Measurements from ENCODE around the gene PPP4R2. TPM values are rescaled to one million over a fixed set of nuclear protein-coding genes. Genes with fewer than 3 reads are reported as not detected.

PPP4R2 gene
- total and polyA plus RNA-seq, 2 donors (not counting 3 experiments of a cell fraction or from before 2014, with no cell fraction given) = 6.5 to 74.4 TPM

- FAIRE-seq (no peak), DNase-seq (ENCODE audit: low read depth, low spot score) (no peak)
- BruUV-seq (replicated peaks) = no TSS peak
- no peaks in the 10 kb centered on the region for H3K9me1 ChIP-seq (replicated peaks; ENCODE audit: control insufficient read depth, extremely low read depth, insufficient read depth, low read length)
- intact Hi-C loops (cut with micrococcal nuclease) (no loop called here), dilution Hi-C loops (cut with MboI; ENCODE audit: extremely low pct_ligation_motif_present, low sequenced_read_pairs) (no loop called here)
- no peaks in the 10 kb centered on the region for H3K27me3 ChIP-seq (ENCODE audit: control insufficient read depth in 2 of 2, insufficient read depth in 2 of 2, low read length in 2 of 2)
- H4K20me1 ChIP-seq (replicated peaks; ENCODE audit: control insufficient read depth, extremely low read depth, insufficient read depth, low read length) = no peaks in the 10 kb centered on the region
- no peak overlapping the region for H3K4me2 ChIP-seq (ENCODE audit: insufficient read depth, low read length)
- no peak overlapping the region for H2AFZ ChIP-seq (ENCODE audit: low read depth, low read length)
- H3K4me3 ChIP-seq (replicated peaks in 1 of 3; ENCODE audit: insufficient read depth in 1 of 3, low read depth in 1 of 3, low read length in 3 of 3) = no peak overlapping the region
- H3K79me2 ChIP-seq (ENCODE audit: control insufficient read depth, insufficient read depth, low read length) = peaks cover 3% of the 10 kb centered on the region
- H3K9me3 ChIP-seq (replicated peaks; ENCODE audit: control insufficient read depth, insufficient read depth, low read length) = no peaks in the 10 kb centered on the region
- no peaks in the 10 kb centered on the region for H3K4me1 ChIP-seq (ENCODE audit: control insufficient read depth, extremely low read depth, insufficient read depth, low read length)
- no peak for TF ChIP-seq EZH2 (IDR thresholded peaks at IDR 0.05; ENCODE audit: borderline replicate concordance, low read depth, low read length, severe bottlenecking)
- POLR2A ChIA-PET = interaction anchor here (0.5 kb wide), 1 partner anchor 218 kb away, joined by 4 read pairs; no protein-coding TSS in a partner anchor
- H3K36me3 ChIP-seq (ENCODE audit: control insufficient read depth in 2 of 2, extremely low read depth in 1 of 2, insufficient read depth in 2 of 2, low read length in 2 of 2) = peaks cover 0 to 4% of the 10 kb centered on the region in 2 experiments
- CTCF ChIA-PET = interaction anchor here (1.2 kb wide), 1 partner anchor 12 kb away, joined by 3 read pairs; no protein-coding TSS in a partner anchor
- H3K9ac ChIP-seq (replicated peaks; ENCODE audit: extremely low read depth, insufficient read depth, low read length) = no peak overlapping the region
- no peak overlapping the region for H3K27ac ChIP-seq (ENCODE audit: insufficient read depth, low read depth, low read length)
These were observed 71.8 kb downstream of the PPP4R2 start for GRCh38 chr3:73068419-73068818.

GRCh38 chr3:73069187-73069586, 72.6 kb downstream of the PPP4R2 start:
- H3K4me2 ChIP-seq (ENCODE audit: insufficient read depth, low read length) = no peak overlapping the region
- H3K27ac ChIP-seq (ENCODE audit: insufficient read depth, low read depth, low read length) = no peak overlapping the region
- POLR2A ChIA-PET = no interaction called here
- peaks cover 0 to 4% of the 10 kb centered on the region in 2 experiments for H3K36me3 ChIP-seq (ENCODE audit: control insufficient read depth in 2 of 2, extremely low read depth in 1 of 2, insufficient read depth in 2 of 2, low read length in 2 of 2)
- no peaks in the 10 kb centered on the region for H3K27me3 ChIP-seq (ENCODE audit: control insufficient read depth in 2 of 2, insufficient read depth in 2 of 2, low read length in 2 of 2)
- no peaks in the 10 kb centered on the region for H3K4me1 ChIP-seq (ENCODE audit: control insufficient read depth, extremely low read depth, insufficient read depth, low read length)
- H2AFZ ChIP-seq (ENCODE audit: low read depth, low read length) = no peak overlapping the region
- dilution Hi-C loops (cut with MboI; ENCODE audit: extremely low pct_ligation_motif_present, low sequenced_read_pairs) (no loop called here), intact Hi-C loops (cut with micrococcal nuclease) (no loop called here)
- peaks cover 3% of the 10 kb centered on the region for H3K79me2 ChIP-seq (ENCODE audit: control insufficient read depth, insufficient read depth, low read length)
- no peak overlapping the region for H3K4me3 ChIP-seq (replicated peaks in 1 of 3; ENCODE audit: insufficient read depth in 1 of 3, low read depth in 1 of 3, low read length in 3 of 3)
- DNase-seq (ENCODE audit: low read depth, low spot score) (no peak), FAIRE-seq (no peak)
- no peak overlapping the region for H3K9ac ChIP-seq (replicated peaks; ENCODE audit: extremely low read depth, insufficient read depth, low read length)
- BruUV-seq (replicated peaks) = no TSS peak
- TF ChIP-seq FOS (IDR thresholded peaks at IDR 0.05; ENCODE audit: borderline replicate concordance, insufficient read depth, low read length) = no peak
- TF ChIP-seq MYC (IDR thresholded peaks at IDR 0.05; ENCODE audit: low read depth, low read length) = no peak
- no peak for TF ChIP-seq CTCF (IDR thresholded peaks at IDR 0.05; ENCODE audit: extremely low read depth in 1 of 2, insufficient read depth in 1 of 2, low read depth in 1 of 2, low read length in 2 of 2)
- TF ChIP-seq POLR2AphosphoS5 (IDR thresholded peaks at IDR 0.05; ENCODE audit: insufficient read depth, low read depth, low read length) = no peak
- no peak for TF ChIP-seq EZH2 (IDR thresholded peaks at IDR 0.05; ENCODE audit: borderline replicate concordance, low read depth, low read length, severe bottlenecking)
- no peak for TF ChIP-seq MAX (IDR thresholded peaks at IDR 0.05; ENCODE audit: insufficient read depth, insufficient read length)
- no peak for TF ChIP-seq POLR2A (IDR thresholded peaks at IDR 0.05; ENCODE audit: low read depth, low read length)
- TF ChIP-seq GATA2 (IDR thresholded peaks at IDR 0.05; ENCODE audit: insufficient read depth, insufficient read length, low read depth, low read length) = no peak
- no peak for TF ChIP-seq JUN (IDR thresholded peaks at IDR 0.05; ENCODE audit: borderline replicate concordance, insufficient read depth, insufficient read length, low read depth)
- no peaks in the 10 kb centered on the region for H3K9me3 ChIP-seq (replicated peaks; ENCODE audit: control insufficient read depth, insufficient read depth, low read length)
- no peaks in the 10 kb centered on the region for H4K20me1 ChIP-seq (replicated peaks; ENCODE audit: control insufficient read depth, extremely low read depth, insufficient read depth, low read length)
- CTCF ChIA-PET = interaction anchor here (1.2 kb wide), 1 partner anchor 13 kb away, joined by 3 read pairs; no protein-coding TSS in a partner anchor
- H3K9me1 ChIP-seq (replicated peaks; ENCODE audit: control insufficient read depth, extremely low read depth, insufficient read depth, low read length) = no peaks in the 10 kb centered on the region

Data from endothelial cell of umbilical vein (primary cell).